ENCODE results near the gene LYL1. TPM values are rescaled to one million over a fixed set of nuclear protein-coding genes. Genes with fewer than 3 reads are reported as not detected.

LYL1 gene
- total and polyA plus RNA-seq, 9 of the 15 experiments (the other 6 are each of a cell fraction or from before 2014, with no cell fraction given), result 1.3 to 266 (median 34.0) TPM

GRCh38 chr19:13118424-13119193, 16.0 kb upstream of the LYL1 start (continued):
- TF ChIP-seq FOXP4 (CRISPR knock-in tag; IDR thresholded peaks at IDR 0.05; ENCODE audit: borderline replicate concordance) (no peak), SRSF3 (IDR thresholded peaks at IDR 0.05; ENCODE audit: insufficient read depth, low read length) (0 out of 2 replicates have a peak, but pooled peaks have one; percentile 57), ZNF384 (IDR thresholded peaks at IDR 0.05; ENCODE audit: low read depth, low read length) (no peak), MYC (IDR thresholded peaks at IDR 0.05; ENCODE audit: low read depth, low read length) (peak; percentile 40; the same call in 1 of the 2 replicates), MYC (CRISPR knock-in tag; IDR thresholded peaks at IDR 0.05; ENCODE audit: borderline replicate concordance, low read depth) (no peak), RREB1 (CRISPR knock-in tag; IDR thresholded peaks at IDR 0.05) (no peak), THRA (IDR thresholded peaks at IDR 0.05) (peak; percentile 89), CCAR2 (IDR thresholded peaks at IDR 0.05; ENCODE audit: low read depth, low read length) (no peak), ZBTB26 (CRISPR knock-in tag; IDR thresholded peaks at IDR 0.05) (no peak), SMAD4 (CRISPR knock-in tag; conservative IDR thresholded peaks at IDR 0.05) (no peak), ZKSCAN8 (CRISPR knock-in tag; IDR thresholded peaks at IDR 0.05) (no peak), PTRF (tag; IDR thresholded peaks at IDR 0.05) (no peak), RUNX1 (IDR thresholded peaks at IDR 0.05; ENCODE audit: low read depth) (no peak), ZNF23 (CRISPR knock-in tag; IDR thresholded peaks at IDR 0.05) (no peak), FOSL1 (tag; conservative IDR thresholded peaks at IDR 0.05) (no peak)

Data from K562 (cell line).